IMR-90 (cell line): ENCODE results near the gene HMGB3. TPM values are rescaled to one million over a fixed set of nuclear protein-coding genes. Genes with fewer than 3 reads are reported as not detected.

Experiments
- ATAC-seq: fragments of 200-7000 bp; cut with Tn5 transposase; 2 replicates; pipeline ENCODE4 v1.9.1; 2020; ENCODE audit warnings: low read depth, mild to moderate bottlenecking, moderate library complexity
- BruUV-seq: library from RNA; stranded (reverse); fragments of 400-500 nt; replicated peaks from 2 replicates; lab custom pipeline; 2021; lab: Mats Ljungman, UMichigan
- CTCF ChIA-PET: fragments of 300-600 bp; formaldehyde crosslinking; extraction: SDS; loops from one replicate; lab custom pipeline; 2021; ENCODE audit warnings: antibody characterized with exemption; lab: Yijun Ruan, JAX
- POLR2A ChIA-PET: fragments of 300-600 bp; sonication (Branson Sonifier 250); formaldehyde crosslinking; loops from one replicate; lab custom pipeline; 2022; ENCODE audit warnings: antibody characterized with exemption; ENCODE audit not compliant: unreplicated experiment; lab: Charles Lee
- DNase-seq: peaks from one replicate; pipeline ENCODE4 v3.0.0; 2013
- H2AFZ ChIP-seq: replicated peaks from 2 replicates; pipeline ENCODE3; 2013; ENCODE audit warnings: low read length, mild to moderate bottlenecking; ENCODE audit not compliant: poor library complexity
- H2AK5ac ChIP-seq: 2 replicates; pipeline ENCODE4 v1.6.1; 2013; ENCODE audit warnings: low read depth, low read length, inconsistent platforms
- H2AK9ac ChIP-seq: replicated peaks from 2 replicates; pipeline ENCODE3; 2013; ENCODE audit warnings: mild to moderate bottlenecking, low read depth, low read length, moderate library complexity; ENCODE audit not compliant: poor library complexity
- H2BK120ac ChIP-seq: 2 replicates; pipeline ENCODE4 v1.6.1; 2013; ENCODE audit warnings: low read depth, low read length, inconsistent platforms
- H2BK15ac ChIP-seq: 3 replicates; pipeline ENCODE4 v1.6.1; 2013; ENCODE audit warnings: low read depth, low read length, inconsistent platforms
- H2BK20ac ChIP-seq: 2 replicates; pipeline ENCODE4 v1.6.1; 2013; ENCODE audit warnings: low read depth, mild to moderate bottlenecking, inconsistent platforms, low read length, moderate library complexity
- H2BK5ac ChIP-seq: 2 replicates; pipeline ENCODE4 v1.6.1; 2013; ENCODE audit warnings: mild to moderate bottlenecking, low read depth, low read length, inconsistent platforms; ENCODE audit not compliant: poor library complexity, severe bottlenecking
- H3K14ac ChIP-seq: replicated peaks from 2 replicates; pipeline ENCODE4 v1.6.1; 2013; ENCODE audit warnings: low read depth, low read length, inconsistent platforms
- H3K18ac ChIP-seq: 2 replicates; pipeline ENCODE4 v1.6.1; 2013; ENCODE audit warnings: low read depth, low read length, control low read depth
- H3K23ac ChIP-seq: 2 replicates; pipeline ENCODE4 v1.6.1; 2013; ENCODE audit warnings: low read depth, low read length, inconsistent platforms
- H3K27ac ChIP-seq: 2 replicates; pipeline ENCODE4 v1.5.1; 2013; ENCODE audit warnings: mild to moderate bottlenecking, control low read depth, low read length; ENCODE audit not compliant: insufficient read depth
- H3K27me3 ChIP-seq: 2 replicates; pipeline ENCODE4 v1.6.1; 2013; ENCODE audit warnings: low read length; ENCODE audit not compliant: control insufficient read depth, insufficient read depth
- H3K36me3 ChIP-seq: 2 replicates; pipeline ENCODE4 v1.6.1; 2013; ENCODE audit warnings: low read length, mixed read lengths; ENCODE audit not compliant: control insufficient read depth, insufficient read depth
- H3K4ac ChIP-seq: 2 replicates; pipeline ENCODE4 v1.6.1; 2013; ENCODE audit warnings: low read depth, low read length, inconsistent platforms
- H3K4me1 ChIP-seq: 2 replicates; pipeline ENCODE4 v1.6.1; 2013; ENCODE audit warnings: low read length, mixed read lengths; ENCODE audit not compliant: control insufficient read depth, insufficient read depth
- H3K4me2 ChIP-seq: 2 replicates; pipeline ENCODE4 v1.6.1; 2013; ENCODE audit warnings: low read depth, mild to moderate bottlenecking, control low read depth, low read length, moderate library complexity
- H3K4me3 ChIP-seq: 2 replicates; pipeline ENCODE4 v1.5.1; 2013; ENCODE audit warnings: low read depth, mild to moderate bottlenecking, control low read depth, low read length, moderate library complexity; ENCODE audit not compliant: insufficient read depth
- H3K56ac ChIP-seq: 2 replicates; pipeline ENCODE4 v1.6.1; 2013; ENCODE audit warnings: low read length, inconsistent platforms; ENCODE audit not compliant: insufficient read depth; ENCODE audit errors: extremely low read depth
- H3K79me1 ChIP-seq, 2 experiments: 2 replicates each; pipeline ENCODE4 v1.6.1; 2013; ENCODE audit warnings: low read length in 2 of 2, inconsistent platforms in 1 of 2, low read depth in 1 of 2
- H3K9ac ChIP-seq: 2 replicates; pipeline ENCODE4 v1.6.1; 2013; ENCODE audit warnings: low read depth, low read length, control low read depth
- H3K9me1 ChIP-seq: 2 replicates; pipeline ENCODE4 v1.6.1; 2013; ENCODE audit warnings: low read length, inconsistent platforms; ENCODE audit not compliant: insufficient read depth
- H3K9me3 ChIP-seq: 2 replicates; pipeline ENCODE4 v1.6.1; 2013; ENCODE audit warnings: low read length; ENCODE audit not compliant: control insufficient read depth, insufficient read depth
- H4K20me1 ChIP-seq: 2 replicates; pipeline ENCODE4 v1.6.1; 2013; ENCODE audit warnings: low read length, inconsistent platforms; ENCODE audit not compliant: insufficient read depth
- H4K5ac ChIP-seq: 2 replicates; pipeline ENCODE4 v1.6.1; 2013; ENCODE audit warnings: mild to moderate bottlenecking, low read depth, low read length, control low read depth
- H4K8ac ChIP-seq, 2 experiments: 2 replicates each; pipeline ENCODE4 v1.6.1; 2013; ENCODE audit warnings: low read depth in 2 of 2, low read length in 2 of 2, control low read depth in 1 of 2, inconsistent platforms in 1 of 2
- H4K91ac ChIP-seq: 2 replicates; pipeline ENCODE4 v1.6.1; 2013; ENCODE audit warnings: low read depth, low read length, inconsistent platforms; ENCODE audit not compliant: insufficient read depth
- CEBPB ChIP-seq: IDR thresholded peaks from 2 replicates; pipeline ENCODE4 v1.6.1; 2012; ENCODE audit warnings: low read depth, low read length, improper control_type of control experiment
- CTCF ChIP-seq: conservative IDR thresholded peaks from 2 replicates; pipeline ENCODE4 v1.5.1; 2012; ENCODE audit warnings: mild to moderate bottlenecking, low read depth, low read length, improper control_type of control experiment
- FOS ChIP-seq: fragments of 150-350 bp; IDR thresholded peaks from 2 replicates; pipeline ENCODE4 v1.6.1; 2016; ENCODE audit warnings: low read depth, low read length
- MAZ ChIP-seq: IDR thresholded peaks from 2 replicates; pipeline ENCODE4 v1.6.1; 2012; ENCODE audit warnings: low read depth, mild to moderate bottlenecking, low read length, improper control_type of control experiment, moderate library complexity, borderline replicate concordance
- MXI1 ChIP-seq: IDR thresholded peaks from 2 replicates; pipeline ENCODE4 v1.6.1; 2012; ENCODE audit warnings: low read depth, mild to moderate bottlenecking, low read length, moderate library complexity, borderline replicate concordance
- NFE2L2 ChIP-seq: fragments of 150-350 bp; IDR thresholded peaks from 2 replicates; pipeline ENCODE4 v1.6.1; 2016; ENCODE audit warnings: low read depth, mild to moderate bottlenecking, low read length
- POLR2A ChIP-seq: IDR thresholded peaks from 2 replicates; pipeline ENCODE4 v1.6.1; 2012; ENCODE audit warnings: mild to moderate bottlenecking, low read depth, low read length
- RCOR1 ChIP-seq: IDR thresholded peaks from 2 replicates; pipeline ENCODE4 v1.6.1; 2012; ENCODE audit warnings: mild to moderate bottlenecking, low read length, improper control_type of control experiment; ENCODE audit not compliant: insufficient replicate concordance
- RFX5 ChIP-seq: IDR thresholded peaks from 2 replicates; pipeline ENCODE4 v1.8.0; 2012; ENCODE audit warnings: low read depth, mild to moderate bottlenecking, low read length, moderate library complexity
- WGBS, 2 experiments: methylation state at CpG; one replicate each; pipeline versions ENCODE4 v1.1.5 to v1.1.7; 2013; ENCODE audit warnings: missing lambda C conversion rate in 2 of 2; ENCODE audit not compliant: insufficient read length in 1 of 2; ENCODE audit errors: extremely low coverage in 2 of 2; 5-methylcytosine and 5-hydroxymethylcytosine counted together
- dilution Hi-C: fragments of 300-500 bp; cut with HindIII; formaldehyde crosslinking; loops from one replicate; pipeline ENCODE4 v1.14.3; 2018; ENCODE audit warnings: low sequenced_read_pairs; ENCODE audit not compliant: unreplicated experiment
- in situ Hi-C: fragments of 300-500 bp; cut with MboI; formaldehyde crosslinking; loops from 3 replicates; pipeline ENCODE4 v1.14.3; 2019; ENCODE audit warnings: low sequenced_read_pairs, inconsistent platforms, mixed read lengths
- intact Hi-C: fragments of 100-400 bp; cut with micrococcal nuclease; formaldehyde crosslinking; loops from 2 replicates; pipeline ENCODE4 v1.10.0; 2022
- polyA plus RNA-seq, 3 experiments: library from polyadenylated mRNA; depleted of rRNA; stranded (reverse); fragments of >200 nt; gene quantifications; 2 replicates each; pipeline ENCODE4 v1.2.3, GENCODE V29; 2012; ENCODE audit warnings: low replicate concordance in 1 of 3
- total RNA-seq: library from RNA; depleted of rRNA; stranded (reverse); fragments of >200 nt; gene quantifications from 2 replicates; pipeline ENCODE4 v1.2.3, GENCODE V29; 2012
- TF ChIP-seq, protein P1 (sequence below): fragments of 150-350 bp; IDR thresholded peaks from 2 replicates; pipeline ENCODE4 v1.6.1; 2017; ENCODE audit warnings: mild to moderate bottlenecking, antibody characterized with exemption, low read length, low read depth

HMGB3 gene
- total and polyA plus RNA-seq, 2 of the 4 experiments (the other 2 are of a cell fraction) = 14.7 to 21.3 TPM

DNA sequence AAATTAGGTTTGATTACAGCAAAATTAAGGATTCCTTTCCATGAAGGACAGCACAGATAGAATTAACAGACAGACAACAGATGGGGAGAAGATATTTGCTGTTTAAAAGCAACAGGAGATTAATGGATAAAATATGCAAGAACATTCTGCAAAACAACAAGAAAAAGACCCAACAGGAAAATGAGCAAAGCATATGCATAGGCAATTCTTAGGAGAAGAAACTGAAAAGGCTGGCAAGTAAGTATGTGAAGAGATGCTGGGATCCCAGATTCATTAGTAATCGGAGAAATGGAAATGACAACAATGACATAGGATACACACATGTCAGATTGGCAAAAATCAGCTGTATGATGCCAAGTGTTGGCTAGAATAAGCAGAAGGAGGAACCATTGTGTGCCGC, 27.5 kb upstream of the HMGB3 start:
- no peak overlapping the region for H3K4ac ChIP-seq
- no peaks in the 10 kb centered on the region for H3K4me1 ChIP-seq
- H3K4me3 ChIP-seq = no peak overlapping the region
- H2BK20ac ChIP-seq = no peak overlapping the region
- ATAC-seq (no peak), DNase-seq (no peak)
- H3K14ac ChIP-seq = no peak overlapping the region
- no peak overlapping the region for H3K9ac ChIP-seq
- peaks cover 1% of the 10 kb centered on the region; the same call in 1 of the 2 replicates for H3K27me3 ChIP-seq
- WGBS, 2 experiments = 20% methylated on average over 1 of the region's 2 CpGs; no CpG with 5 or more reads in 1 of the 2 experiments
- no peak overlapping the region for H3K18ac ChIP-seq
- no peaks in the 10 kb centered on the region for H3K9me1 ChIP-seq
- CTCF ChIA-PET = no interaction called here
- no peak overlapping the region for H2AK9ac ChIP-seq
- no peak overlapping the region for H3K23ac ChIP-seq
- no peak overlapping the region for H2BK5ac ChIP-seq
- H2BK120ac ChIP-seq = no peak overlapping the region
- no peak overlapping the region for H3K4me2 ChIP-seq
- no peaks in the 10 kb centered on the region; the same call in 1 of the 2 replicates for H3K9me3 ChIP-seq
- H4K91ac ChIP-seq = no peak overlapping the region
- no peak overlapping the region for H2BK15ac ChIP-seq
- H2AK5ac ChIP-seq = no peak overlapping the region
- no peaks in the 10 kb centered on the region for H4K20me1 ChIP-seq
- no peak overlapping the region for H4K5ac ChIP-seq
- H3K36me3 ChIP-seq = no peaks in the 10 kb centered on the region
- no peak overlapping the region for H2AFZ ChIP-seq
- TF ChIP-seq FOS = no peak
- TF ChIP-seq RFX5 = no peak
- no peak for TF ChIP-seq MXI1
- no peak for TF ChIP-seq CEBPB
- no peak for TF ChIP-seq POLR2A
- TF ChIP-seq MAZ = no peak
- TF ChIP-seq, protein P1, sequence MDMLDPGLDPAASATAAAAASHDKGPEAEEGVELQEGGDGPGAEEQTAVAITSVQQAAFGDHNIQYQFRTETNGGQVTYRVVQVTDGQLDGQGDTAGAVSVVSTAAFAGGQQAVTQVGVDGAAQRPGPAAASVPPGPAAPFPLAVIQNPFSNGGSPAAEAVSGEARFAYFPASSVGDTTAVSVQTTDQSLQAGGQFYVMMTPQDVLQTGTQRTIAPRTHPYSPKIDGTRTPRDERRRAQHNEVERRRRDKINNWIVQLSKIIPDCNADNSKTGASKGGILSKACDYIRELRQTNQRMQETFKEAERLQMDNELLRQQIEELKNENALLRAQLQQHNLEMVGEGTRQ = no peak
- TF ChIP-seq NFE2L2 = no peak
- no peak for TF ChIP-seq CTCF
- TF ChIP-seq RCOR1 = no peak
- POLR2A ChIA-PET = no interaction called here
- no peaks in the 10 kb centered on the region for H3K79me1 ChIP-seq
- no TSS peak for BruUV-seq
- no peak overlapping the region for H3K27ac ChIP-seq
- in situ Hi-C loops (no loop called here), dilution Hi-C loops (no loop called here), intact Hi-C loops (no loop called here)
- H3K56ac ChIP-seq = no peak overlapping the region
- H4K8ac ChIP-seq = no peak overlapping the region
